Ovary (tissue), 9 donors: ENCODE results near the gene PDE3A. TPM values are rescaled to one million over a fixed set of nuclear protein-coding genes. Genes with fewer than 3 reads are reported as not detected.

Experiments used
- DNase-seq, 5 donors: peaks; one replicate each; pipeline ENCODE4 v3.0.0-alpha.2; 2019 to 2020
- H3K27ac ChIP-seq, 2 donors: fragments of 200-600 bp; one replicate each; pipeline versions ENCODE4 v1.5.1 to v1.8.0; 2019 to 2022
- H3K27me3 ChIP-seq: fragments of 200-600 bp; one replicate; pipeline ENCODE4 v1.8.0; 2022
- H3K36me3 ChIP-seq: fragments of 200-600 bp; sonication (generic); one replicate; pipeline ENCODE4 v1.5.1; 2019
- H3K4me1 ChIP-seq: one replicate; pipeline ENCODE4 v1.8.1; 2013; ENCODE audit warnings: mild to moderate bottlenecking, moderate library complexity; ENCODE audit not compliant: insufficient read depth
- H3K4me3 ChIP-seq: fragments of 200-600 bp; sonication (generic); one replicate; pipeline ENCODE4 v1.5.1; 2017
- H3K9me3 ChIP-seq, 2 donors: fragments of 200-600 bp in 1 of 2; sonication (generic) in 1 of 2; one replicate each; pipeline versions ENCODE4 v1.5.1 to v1.8.1; 2013 to 2019; ENCODE audit warnings: mild to moderate bottlenecking in 1 of 2, moderate library complexity in 1 of 2
- EP300 ChIP-seq: sonication (generic); formaldehyde crosslinking; IDR thresholded peaks from one replicate; pipeline ENCODE4 v1.6.1; 2017; ENCODE audit warnings: antibody characterized with exemption
- POLR2A ChIP-seq: fragments of 450-650 bp; IDR thresholded peaks from one replicate; pipeline ENCODE4 v1.6.1; 2017; ENCODE audit warnings: antibody characterized with exemption, mild to moderate bottlenecking, moderate library complexity
- WGBS, 3 donors: extraction: QIAGEN DNeasy Blood & Tissue Kit in 1 of 3; methylation state at CpG; one replicate each; pipeline versions ENCODE4 v1.1.5 to v1.1.7; 2013 to 2017; 5-methylcytosine and 5-hydroxymethylcytosine counted together
- intact Hi-C, 4 donors: fragments of 100-400 bp; cut with DNase I; formaldehyde crosslinking; loops; one replicate each; pipeline versions ENCODE4 v1.11.0 to v1.15.1; 2022 to 2023
- polyA plus RNA-seq, 2 donors: library from polyadenylated mRNA; stranded (reverse); fragments of 200-250 nt in 1 of 2; fragments of 350-450 nt in 1 of 2; fragmentation: Illumina TruSeq in 1 of 2; extraction: RNeasy Lipid Tissue Mini Kit (QIAGEN cat#74804) in 1 of 2; gene quantifications; one replicate each; pipeline ENCODE4 v1.2.3, GENCODE V29; 2013 to 2014
- total RNA-seq, 7 donors: library from RNA; depleted of rRNA in 2 of 7; stranded (reverse); fragments of >200 nt in 2 of 7; fragmentation: NEBNext Ultra II Directional in 3 of 7; extraction: Animal tissue kit (Norgen Biotek cat#: 25700) in 3 of 7; gene quantifications; one replicate each; pipeline versions ENCODE4 v1.1.0 to v1.2.4, GENCODE V29; 2016 to 2023
- TF ChIP-seq, protein P1 (sequence below), 3 donors: fragments of 450-650 bp in 2 of 3; fragments of 200-600 bp in 1 of 3; IDR thresholded peaks; one replicate each; pipeline versions ENCODE4 v1.5.1 to v1.8.0; 2016 to 2022; ENCODE audit warnings: antibody characterized with exemption in 3 of 3, mild to moderate bottlenecking in 1 of 3
- donor health status: DM: no; HTN: no; CAD: no; lungs with moderate emphysema.
- donor health status: DM: no; HTN: no; CAD: no.
- donor health status: Bipolar disorder and iron deficiency.
- donor health status: DM: yes; HTN: yes; CAD: no.
- donor health status: DM: no; HTN: no; CAD: no.
- donor health status: DM: yes; HTN: yes; CAD: no.

The PDE3A gene
- total and polyA plus RNA-seq, 9 donors = 3.7 to 15.2 (median 7.1) TPM

DNA sequence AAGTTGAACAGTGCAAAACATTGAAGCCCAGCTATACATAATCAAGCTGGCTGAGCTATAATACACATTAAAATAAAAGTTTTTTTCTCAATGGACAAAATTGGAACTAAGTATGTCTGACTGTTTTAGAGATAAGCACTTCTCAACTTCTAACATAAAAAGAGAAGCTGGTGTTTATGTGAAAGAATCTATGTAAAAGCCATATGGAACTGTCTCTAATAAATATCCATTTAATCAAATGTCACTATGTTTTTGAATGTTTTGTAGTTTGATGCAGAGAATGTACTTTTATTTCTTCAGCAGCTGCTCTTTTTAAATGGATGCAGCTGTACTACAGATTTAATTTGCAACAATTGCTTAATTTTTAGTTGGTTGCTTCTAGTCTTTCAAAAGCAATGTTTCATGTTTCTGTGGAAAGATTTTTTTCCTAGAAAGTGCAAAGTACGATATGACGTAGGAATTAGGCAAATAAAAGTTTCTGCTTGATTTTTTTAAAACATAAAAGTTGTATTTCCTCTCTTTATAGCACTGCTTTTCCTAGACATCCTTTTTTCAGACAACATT, 114.2 kb downstream of the PDE3A start:
- H3K27me3 ChIP-seq = no peaks in the 10 kb centered on the region
- no peak overlapping the region for H3K27ac ChIP-seq
- WGBS, 3 donors = 49 to 63% (median 50%) methylated on average over 2 of the region's 2 CpGs
- DNase-seq = no peak
- no peaks in the 10 kb centered on the region for H3K9me3 ChIP-seq
- intact Hi-C loops = no loop called here
- peaks cover 2% of the 10 kb centered on the region for H3K4me1 ChIP-seq
- no peak for TF ChIP-seq POLR2A
- TF ChIP-seq, protein P1, sequence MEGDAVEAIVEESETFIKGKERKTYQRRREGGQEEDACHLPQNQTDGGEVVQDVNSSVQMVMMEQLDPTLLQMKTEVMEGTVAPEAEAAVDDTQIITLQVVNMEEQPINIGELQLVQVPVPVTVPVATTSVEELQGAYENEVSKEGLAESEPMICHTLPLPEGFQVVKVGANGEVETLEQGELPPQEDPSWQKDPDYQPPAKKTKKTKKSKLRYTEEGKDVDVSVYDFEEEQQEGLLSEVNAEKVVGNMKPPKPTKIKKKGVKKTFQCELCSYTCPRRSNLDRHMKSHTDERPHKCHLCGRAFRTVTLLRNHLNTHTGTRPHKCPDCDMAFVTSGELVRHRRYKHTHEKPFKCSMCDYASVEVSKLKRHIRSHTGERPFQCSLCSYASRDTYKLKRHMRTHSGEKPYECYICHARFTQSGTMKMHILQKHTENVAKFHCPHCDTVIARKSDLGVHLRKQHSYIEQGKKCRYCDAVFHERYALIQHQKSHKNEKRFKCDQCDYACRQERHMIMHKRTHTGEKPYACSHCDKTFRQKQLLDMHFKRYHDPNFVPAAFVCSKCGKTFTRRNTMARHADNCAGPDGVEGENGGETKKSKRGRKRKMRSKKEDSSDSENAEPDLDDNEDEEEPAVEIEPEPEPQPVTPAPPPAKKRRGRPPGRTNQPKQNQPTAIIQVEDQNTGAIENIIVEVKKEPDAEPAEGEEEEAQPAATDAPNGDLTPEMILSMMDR (IDR thresholded peaks at IDR 0.05) = no peak
- no peak for TF ChIP-seq EP300
- H3K4me3 ChIP-seq = no peak overlapping the region
- H3K36me3 ChIP-seq = no peaks in the 10 kb centered on the region

DNA sequence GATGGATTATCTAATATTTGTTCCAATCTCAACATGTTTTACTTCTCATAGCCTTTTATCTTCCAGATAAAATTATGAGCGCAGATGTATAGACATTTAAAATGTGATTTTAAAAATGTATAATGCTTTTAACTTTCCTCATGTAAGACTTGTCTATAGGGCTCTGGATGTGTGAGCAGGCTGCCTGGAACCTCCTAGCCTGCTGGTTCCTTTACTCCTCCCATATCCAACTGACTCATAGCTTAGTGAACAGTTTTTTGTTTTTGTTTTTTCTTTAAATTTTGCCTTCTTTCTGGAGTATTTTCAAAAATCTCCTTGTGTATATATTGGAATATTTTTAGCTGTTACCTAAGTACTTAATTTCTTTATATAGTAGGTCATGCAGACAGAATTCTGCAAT, 115.4 kb downstream of the PDE3A start:
- Histone ChIP-seq H3K36me3 (no peaks in the 10 kb centered on the region), H3K4me3 (no peak overlapping the region), H3K27ac (no peak overlapping the region), H3K27me3 (no peaks in the 10 kb centered on the region), H3K4me1 (peaks cover 2% of the 10 kb centered on the region), H3K9me3 (no peaks in the 10 kb centered on the region)
- no peak for TF ChIP-seq EP300
- no peak for TF ChIP-seq POLR2A
- WGBS, 3 donors = 95 to 98% (median 96%) methylated on average over 1 of the region's 1 CpG
- no peak for DNase-seq
- intact Hi-C loops = no loop called here

DNA sequence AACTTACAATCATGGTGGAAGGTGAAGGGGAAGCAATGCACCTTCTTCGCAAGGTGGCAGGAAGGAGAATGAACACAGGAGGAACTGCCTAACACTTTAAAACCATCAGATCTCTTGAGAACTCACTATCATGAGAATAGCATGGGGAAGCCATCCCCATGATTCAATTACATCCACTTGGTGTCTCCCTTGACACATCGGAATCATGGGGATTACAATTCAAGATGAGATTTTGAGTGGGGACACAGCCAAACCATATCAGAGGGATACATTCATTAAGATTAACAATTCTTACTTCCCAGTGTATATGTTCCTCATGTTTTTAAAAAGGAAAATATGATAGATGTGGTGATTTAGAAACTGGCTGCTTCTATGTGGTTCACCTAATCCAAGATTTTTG, 117.9 kb downstream of the PDE3A start:
- Histone ChIP-seq H3K27ac (no peak overlapping the region), H3K27me3 (no peaks in the 10 kb centered on the region), H3K36me3 (no peaks in the 10 kb centered on the region), H3K4me1 (peaks cover 3% of the 10 kb centered on the region), H3K9me3 (no peaks in the 10 kb centered on the region), H3K4me3 (no peak overlapping the region)
- intact Hi-C loops = no loop called here
- WGBS, 3 donors = 95 to 96% (median 95%) methylated on average over 2 of the region's 2 CpGs
- TF ChIP-seq, protein P1 (IDR thresholded peaks at IDR 0.05) = no peak
- no peak for TF ChIP-seq POLR2A
- TF ChIP-seq EP300 = no peak
- no peak for DNase-seq

DNA sequence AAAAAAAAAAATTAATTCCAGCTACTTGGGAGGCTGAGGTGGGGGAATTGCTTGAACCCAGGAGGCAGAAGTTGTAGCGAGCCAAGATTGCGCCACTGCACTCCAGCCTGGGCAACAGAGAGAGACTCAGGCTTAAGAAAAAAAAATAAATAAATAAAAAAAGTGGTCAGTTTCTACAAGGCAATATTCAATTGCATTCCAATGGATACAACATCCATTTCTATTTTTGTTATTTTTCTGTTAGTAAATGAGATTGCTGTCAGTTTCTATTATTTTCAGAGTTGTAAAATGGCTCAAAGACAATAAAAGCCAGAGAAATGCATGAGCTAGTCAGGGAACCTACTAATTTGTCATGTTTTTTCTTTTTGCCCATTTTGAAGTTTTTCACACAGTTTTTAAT, 119.2 kb downstream of the PDE3A start:
- intact Hi-C loops = no loop called here
- TF ChIP-seq EP300 = no peak
- TF ChIP-seq, protein P1 (IDR thresholded peaks at IDR 0.05) = no peak
- no peak for TF ChIP-seq POLR2A
- no peaks in the 10 kb centered on the region for H3K36me3 ChIP-seq
- peaks cover 3% of the 10 kb centered on the region for H3K4me1 ChIP-seq
- WGBS, 3 donors = 95 to 99% (median 96%) methylated on average over 2 of the region's 2 CpGs
- no peak overlapping the region for H3K4me3 ChIP-seq
- no peaks in the 10 kb centered on the region for H3K9me3 ChIP-seq
- H3K27ac ChIP-seq = no peak overlapping the region
- H3K27me3 ChIP-seq = no peaks in the 10 kb centered on the region
- no peak for DNase-seq

DNA sequence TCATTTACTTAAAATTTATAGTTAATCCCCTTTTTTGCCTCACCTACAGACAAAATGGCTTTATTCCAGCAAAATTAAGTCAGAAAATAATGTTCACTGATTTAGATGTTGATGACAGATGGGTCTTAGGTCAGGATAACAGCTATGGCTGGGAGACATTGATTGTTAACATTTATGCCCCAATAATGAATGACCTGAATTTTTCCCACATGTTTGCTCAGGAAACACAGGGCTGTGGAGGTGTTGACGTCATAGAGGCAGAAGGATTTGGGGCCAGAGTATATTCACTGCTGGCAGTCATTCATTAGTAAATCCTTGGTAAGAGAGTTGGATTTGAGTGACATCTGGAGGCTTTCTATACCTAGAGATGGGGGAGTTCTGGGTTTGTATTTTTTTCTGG, 121.3 kb downstream of the PDE3A start:
- WGBS, 3 donors = 65 to 85% (median 77%) methylated on average over 1 of the region's 1 CpG
- intact Hi-C loops = no loop called here
- Histone ChIP-seq H3K4me3 (no peak overlapping the region), H3K9me3 (no peaks in the 10 kb centered on the region), H3K4me1 (peaks cover 3% of the 10 kb centered on the region), H3K36me3 (no peaks in the 10 kb centered on the region), H3K27ac (no peak overlapping the region), H3K27me3 (no peaks in the 10 kb centered on the region)
- no peak for DNase-seq
- TF ChIP-seq EP300 = no peak
- no peak for TF ChIP-seq POLR2A
- TF ChIP-seq, protein P1 (IDR thresholded peaks at IDR 0.05) = no peak
